CD4-positive, alpha-beta T cell treated with Interferon gamma for 1 hour (primary cell): Measurements from ENCODE around the gene COMMD8.
"Not testable (repeated sequence)": the region's sequence is repeated elsewhere in the genome, so short reads cannot be mapped to it uniquely, and the experiment has no call there.

Experiments used
- DNase-seq: peaks from one replicate; pipeline ENCODE4 v3.0.0-alpha.2; 2020

COMMD8 gene

GRCh38 chr4:47463235-47463956 lies at the start of gene COMMD8:
COMMD8 (minus strand) TSS chr4:47463702; CDS start chr4:47463651, 51 bp downstream.
- DNase-seq = peak; percentile 98

DNA sequence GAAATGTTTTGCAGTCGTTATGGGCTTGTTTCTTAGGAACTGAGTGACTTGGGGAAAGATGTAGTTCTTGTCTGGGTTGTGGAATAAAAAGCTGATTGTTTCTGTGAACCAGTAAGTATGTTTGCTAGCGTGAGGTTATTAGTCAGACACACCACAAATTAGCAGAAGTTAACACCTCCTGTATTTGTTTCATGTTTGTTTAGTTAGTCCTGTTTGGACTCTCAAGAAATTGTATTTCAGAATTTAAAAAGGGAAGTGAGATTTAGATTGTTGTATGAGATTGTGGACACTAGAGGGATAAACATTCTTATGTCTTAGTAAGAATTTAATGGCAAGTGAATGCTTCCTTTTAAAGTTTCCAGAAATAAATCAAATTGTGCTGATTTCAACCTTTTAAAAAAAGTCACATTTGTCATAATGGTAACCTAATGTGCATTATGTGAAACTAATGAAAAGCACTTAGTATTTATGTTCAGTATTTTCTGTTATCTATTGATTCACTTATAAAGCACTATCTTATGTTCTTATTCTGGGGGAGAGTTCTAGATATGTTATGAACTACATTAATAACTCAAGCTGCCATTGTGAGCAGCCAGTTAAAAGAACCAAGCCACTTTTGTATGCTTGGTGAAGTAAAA lies 47.1 kb upstream of the COMMD8 start:
- no peak for DNase-seq

- DNase-seq = no peak
Observed at GRCh38 chr4:47505666-47506065, 42.2 kb upstream of the COMMD8 start.

DNA sequence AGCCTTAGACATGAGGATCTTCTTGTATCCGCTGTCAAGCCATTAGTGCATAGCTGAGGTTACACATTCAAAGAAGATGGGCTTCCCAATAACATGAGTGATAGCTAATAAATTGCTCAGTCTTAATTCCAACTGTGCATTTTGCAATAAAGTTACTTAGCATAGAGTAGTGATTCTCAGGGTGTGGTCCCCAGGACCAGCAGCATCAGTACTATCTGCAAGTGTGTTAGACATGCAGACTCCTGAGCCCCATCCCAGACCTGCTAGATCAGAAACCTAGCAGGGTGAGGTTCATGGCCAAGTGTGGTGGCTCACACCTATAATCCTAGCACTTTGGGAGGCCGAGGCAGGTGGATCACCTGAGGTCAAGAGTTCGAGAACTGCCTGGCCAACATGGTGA lies 41.6 kb upstream of the COMMD8 start:
- no peak for DNase-seq

GRCh38 chr4:47500776-47501175 lies 37.3 kb upstream of the COMMD8 start:
- no peak for DNase-seq

DNA sequence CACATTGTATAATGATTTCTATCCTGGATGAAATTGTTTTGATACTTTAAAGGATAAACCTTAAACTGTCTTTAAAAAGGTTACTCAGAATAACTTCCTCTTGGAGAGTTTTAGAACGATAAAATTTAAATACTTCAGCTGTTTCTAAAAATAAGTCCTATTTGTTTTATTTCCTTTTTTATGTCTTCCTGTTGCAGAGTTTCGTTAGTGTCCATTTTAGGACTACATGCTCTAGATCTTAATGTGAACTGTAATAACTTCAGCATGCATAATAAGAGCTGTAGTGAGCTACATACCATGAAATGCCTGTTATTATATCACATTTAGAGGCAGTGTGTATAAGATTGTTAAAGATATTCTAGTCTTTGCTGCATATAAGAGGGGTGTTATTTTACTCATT lies 36.2 kb upstream of the COMMD8 start:
- no peak for DNase-seq

DNA sequence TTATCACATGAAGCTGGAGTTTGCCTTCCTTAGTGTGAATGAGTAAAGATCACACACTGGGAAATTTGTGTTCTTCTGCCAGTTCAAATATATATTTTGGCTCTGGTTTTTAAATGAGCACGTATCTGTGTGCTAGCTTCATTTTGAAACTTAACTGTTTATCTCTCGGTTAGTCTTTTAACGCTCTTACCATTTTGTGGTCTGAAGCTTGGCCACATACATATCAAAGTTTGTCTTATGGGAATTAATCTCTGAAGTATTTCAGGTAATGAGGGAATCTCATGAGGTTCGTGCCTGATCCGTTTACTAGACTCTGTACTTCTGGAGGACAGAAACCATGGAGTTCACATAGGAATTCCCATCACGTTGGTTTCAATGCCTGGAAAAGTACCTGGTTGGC lies 35.4 kb upstream of the COMMD8 start:
- no peak for DNase-seq

DNA sequence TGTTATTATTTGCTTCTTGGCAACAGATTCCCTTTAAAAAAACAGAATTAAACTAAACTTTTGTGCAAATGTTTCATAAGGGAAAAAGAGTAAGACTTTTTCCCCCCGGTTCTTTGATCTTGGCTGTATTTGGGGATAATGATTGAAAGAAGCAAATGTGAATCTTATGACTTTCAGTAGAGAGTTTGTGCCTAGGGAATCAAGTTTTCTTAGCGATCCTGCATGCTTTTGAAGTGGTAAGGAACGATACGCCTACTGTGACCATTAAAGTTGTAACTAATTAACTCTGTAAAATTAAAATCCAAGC lies 30.6 kb upstream of the COMMD8 start:
- DNase-seq = no peak

DNA sequence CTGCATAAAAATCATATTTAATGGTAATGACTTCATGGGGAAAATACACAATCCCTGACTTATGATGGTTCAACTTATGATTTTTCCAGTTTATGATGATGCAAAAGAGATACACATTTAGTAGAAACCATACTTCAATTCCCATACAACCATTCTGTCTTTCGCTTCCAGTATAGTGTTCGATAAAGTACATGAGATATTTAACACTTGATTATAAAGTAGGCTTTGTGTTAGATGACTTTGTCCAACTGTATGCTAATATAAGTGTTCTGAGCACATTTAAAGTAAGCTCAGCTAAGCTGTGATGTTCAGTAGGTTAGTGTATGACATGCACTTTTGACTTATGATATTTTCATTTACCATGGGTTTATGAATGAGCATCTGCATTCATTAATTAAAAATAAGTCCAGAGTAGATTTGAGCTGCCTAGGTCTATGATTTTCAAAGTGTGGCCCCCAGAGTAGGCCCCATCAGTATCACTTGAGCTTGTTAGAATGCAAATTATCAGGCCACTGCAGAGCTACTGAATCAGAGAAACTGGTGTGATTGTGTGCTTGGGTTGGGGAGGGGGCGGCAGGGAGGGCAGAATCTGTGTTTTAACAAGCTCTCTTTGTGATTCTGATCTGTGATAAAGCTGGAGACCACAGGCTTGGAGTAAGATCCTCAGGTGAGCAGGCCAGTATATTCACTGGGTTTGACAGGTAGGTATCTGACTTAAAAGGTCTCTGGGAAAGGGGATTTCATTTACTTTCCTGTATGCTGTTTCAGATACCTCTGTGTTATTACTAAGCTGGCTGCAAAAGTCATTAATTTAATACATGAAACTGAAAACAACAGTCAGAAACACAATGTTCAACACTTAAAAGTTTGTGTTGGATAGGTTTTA lies 30.0 kb upstream of the COMMD8 start:
- DNase-seq = no peak

- peak; percentile 18 for DNase-seq
Observed at GRCh38 chr4:47490550-47490949, 27.0 kb upstream of the COMMD8 start.

- no peak for DNase-seq
Observed at GRCh38 chr4:47488706-47489105, 25.2 kb upstream of the COMMD8 start.

GRCh38 chr4:47486727-47487126 lies 23.2 kb upstream of the COMMD8 start:
- DNase-seq = not testable (repeated sequence)

DNA sequence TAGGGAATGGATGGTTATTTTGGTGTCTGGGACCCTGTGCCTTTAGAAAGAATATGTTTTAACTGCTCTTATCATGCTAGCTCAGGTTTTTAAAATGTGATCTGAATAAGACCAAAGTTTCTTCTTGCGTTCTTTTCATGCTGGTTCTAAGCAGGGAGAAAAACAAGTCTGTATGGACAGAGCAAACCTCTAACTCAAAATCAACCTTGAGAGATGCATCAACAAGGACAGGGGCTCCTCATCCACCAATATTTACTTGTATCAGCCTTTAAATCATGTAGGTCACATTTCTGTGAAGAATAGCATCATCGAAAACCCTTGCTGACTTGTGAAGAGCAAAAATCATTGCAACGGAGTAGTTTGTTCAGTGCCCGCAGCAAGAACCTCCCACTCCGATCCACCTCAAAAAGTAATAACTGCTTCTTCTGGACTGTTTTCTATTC lies 22.8 kb upstream of the COMMD8 start:
- no peak for DNase-seq

- no peak for DNase-seq
Observed at GRCh38 chr4:47485768-47486167, 22.3 kb upstream of the COMMD8 start.

GRCh38 chr4:47485047-47485692 lies 21.7 kb upstream of the COMMD8 start, which contains the start of gene ATP10D:
ATP10D (plus strand) TSS chr4:47485275; CDS start chr4:47512541, 27,266 bp downstream.
- DNase-seq = peak; percentile 84

DNA sequence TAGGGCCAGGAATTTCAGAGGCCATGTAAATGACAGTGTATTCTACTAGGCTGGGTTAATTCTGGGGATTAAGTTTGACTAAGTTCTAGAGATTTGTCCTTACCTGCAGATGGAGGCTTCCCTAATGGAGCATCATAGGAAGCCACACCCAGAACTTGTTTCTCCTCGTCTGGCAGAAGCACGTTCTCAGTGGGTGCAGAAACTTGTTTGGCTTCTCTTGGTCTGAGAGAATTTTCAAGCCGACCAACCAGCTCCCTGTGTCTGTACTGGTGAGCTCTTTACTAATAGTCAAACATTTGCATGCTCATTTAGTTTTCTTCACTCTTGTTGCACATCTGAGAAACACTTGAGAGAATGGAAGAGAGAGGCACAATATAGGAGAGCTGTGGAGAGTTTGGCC lies 20.7 kb upstream of the COMMD8 start:
- no peak for DNase-seq

GRCh38 chr4:47483745-47484144 lies 20.2 kb upstream of the COMMD8 start:
- no peak for DNase-seq

- DNase-seq = no peak
Observed at GRCh38 chr4:47482326-47482725, 18.8 kb upstream of the COMMD8 start.

DNA sequence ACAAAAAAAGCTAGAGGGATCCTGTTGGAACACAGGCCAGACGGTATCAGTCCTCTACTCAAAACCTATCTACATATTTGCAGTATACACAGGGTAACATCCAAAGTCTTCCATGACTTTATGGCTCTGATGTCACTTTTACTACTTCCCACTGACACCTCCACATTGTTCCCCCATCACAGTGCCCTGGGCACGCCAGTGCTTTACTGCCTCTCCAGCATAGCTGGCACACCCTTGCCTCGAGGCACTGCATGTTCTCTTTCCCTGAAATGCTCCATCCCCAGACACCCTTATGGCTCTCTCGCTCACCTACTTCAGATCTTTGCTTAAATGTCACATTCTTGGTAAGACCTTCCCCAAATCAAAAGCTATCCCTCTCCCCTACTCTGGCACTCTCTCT lies 15.3 kb upstream of the COMMD8 start:
- no peak for DNase-seq

DNA sequence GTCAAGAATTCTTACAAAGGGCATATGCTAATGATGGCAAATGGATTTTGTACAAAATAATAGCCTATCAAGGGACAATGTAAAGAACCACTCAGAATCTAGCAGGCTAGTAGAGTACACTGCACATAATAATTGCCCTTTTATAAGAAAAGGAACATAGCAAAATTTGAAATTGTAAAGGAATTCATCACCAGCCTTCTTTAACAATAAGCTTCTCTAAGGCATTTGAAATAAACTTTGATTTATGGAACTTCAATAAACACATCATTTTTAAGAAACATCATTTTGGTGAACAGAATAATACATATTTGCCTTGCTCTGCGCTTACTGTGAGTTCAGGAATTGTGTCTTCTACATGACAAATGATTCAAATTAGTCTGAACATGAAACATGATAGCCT lies 11.9 kb upstream of the COMMD8 start:
- no peak for DNase-seq

GRCh38 chr4:47474799-47475198 lies 11.3 kb upstream of the COMMD8 start:
- DNase-seq = no peak

- DNase-seq = no peak
Observed at GRCh38 chr4:47473141-47473750, 9.7 kb upstream of the COMMD8 start.

GRCh38 chr4:47471591-47471990 lies 8.1 kb upstream of the COMMD8 start:
- no peak for DNase-seq
